ENCODE results near the gene TNN. TPM values are rescaled to one million over a fixed set of nuclear protein-coding genes. Genes with fewer than 3 reads are reported as not detected.

TNN gene
- total RNA-seq, 1 experiment from 2014 or later: 0.11 TPM

- no peak for TF ChIP-seq CTCF (conservative IDR thresholded peaks at IDR 0.05)
- no peak overlapping the region for H4K5ac ChIP-seq (ENCODE audit: insufficient read length, low read depth, low read length)
- no peak overlapping the region for H4K91ac ChIP-seq (ENCODE audit: insufficient read length, low read depth, low read length)
- H3K23ac ChIP-seq (ENCODE audit: insufficient read length, low read depth, low read length): no peak overlapping the region
- no peak overlapping the region for H3K27ac Mint-ChIP-seq
- no peaks in the 10 kb centered on the region for H4K20me1 ChIP-seq (ENCODE audit: control insufficient read depth, insufficient read depth, insufficient read length)
- H2BK12ac ChIP-seq (ENCODE audit: insufficient read length, low read depth, low read length): no peak overlapping the region
- no peak overlapping the region for H3K4me2 ChIP-seq (ENCODE audit: insufficient read depth, insufficient read length, low read length)
- no CpG with 5 or more reads among the region's 2 CpGs for WGBS (ENCODE audit: extremely low coverage, insufficient read length, low lambda C conversion rate)
- H3K27ac ChIP-seq (ENCODE audit: insufficient read length, low read depth, low read length): no peak overlapping the region
- no peak overlapping the region for H4K8ac ChIP-seq (replicated peaks; ENCODE audit: insufficient read length, low read depth, low read length)
- H3T11ph ChIP-seq (ENCODE audit: low read length): no peak overlapping the region
- no peaks in the 10 kb centered on the region for H3K9me3 ChIP-seq (ENCODE audit: control insufficient read depth, low read depth, low read length)
- H2BK15ac ChIP-seq (ENCODE audit: low read depth, low read length): no peak overlapping the region
- H3K9ac ChIP-seq (ENCODE audit: extremely low read depth, insufficient read length, low read length): no peak overlapping the region
- no peaks in the 10 kb centered on the region for H3K27me3 Mint-ChIP-seq (ENCODE audit: low read depth)
- no peak overlapping the region for H3K4ac ChIP-seq (ENCODE audit: low read depth, low read length)
- H3K18ac ChIP-seq (ENCODE audit: insufficient read length, low read depth, low read length): no peak overlapping the region
- H3K4me1 ChIP-seq (ENCODE audit: insufficient read depth, low read length): peaks cover 5% of the 10 kb centered on the region; the same call in 1 of the 2 replicates
- H3K27me3 ChIP-seq (ENCODE audit: insufficient read depth, low read length): no peaks in the 10 kb centered on the region
- H3K9me3 Mint-ChIP-seq: no peaks in the 10 kb centered on the region
- no peak overlapping the region for H2BK20ac ChIP-seq (ENCODE audit: low read depth, low read length, poor library complexity, severe bottlenecking)
- H3K36me3 Mint-ChIP-seq (ENCODE audit: insufficient read depth in 1 of 3, low read depth in 3 of 3): no peaks in the 10 kb centered on the region
- H2AK5ac ChIP-seq (ENCODE audit: insufficient read length, low read length): no peak overlapping the region
- H2AFZ ChIP-seq (ENCODE audit: low read length): no peak overlapping the region
- H2BK120ac ChIP-seq (ENCODE audit: low read depth, low read length, poor library complexity, severe bottlenecking): no peak overlapping the region
- H3K56ac ChIP-seq (ENCODE audit: insufficient read length, low read depth, low read length): no peak overlapping the region
- peaks cover 19 to 21% of the 10 kb centered on the region in 2 experiments for H3K4me1 Mint-ChIP-seq
- H2BK5ac ChIP-seq (ENCODE audit: insufficient read length, low read length): no peak overlapping the region
- H3K79me2 ChIP-seq (ENCODE audit: insufficient read depth, low read length): no peaks in the 10 kb centered on the region
- no peak for DNase-seq
- H3K14ac ChIP-seq (ENCODE audit: insufficient read depth, low read length): no peak overlapping the region
- H3K23me2 ChIP-seq (ENCODE audit: insufficient read length, low read depth, low read length, poor library complexity, severe bottlenecking): no peaks in the 10 kb centered on the region
- H3K4me3 Mint-ChIP-seq: no peak overlapping the region
- H3K79me1 ChIP-seq (ENCODE audit: insufficient read depth, low read depth, low read length, poor library complexity, severe bottlenecking): no peaks in the 10 kb centered on the region
Observed at GRCh38 chr1:175034775-175035174, 32.9 kb upstream of the TNN start.
